Ramos (cell line): ENCODE measurements around the gene PRKD2.
"Not testable (repeated sequence)": the region's sequence is repeated elsewhere in the genome, so short reads cannot be mapped to it uniquely, and the experiment has no call there.

ENCODE experiments used
- in situ Hi-C: fragments of 300-500 bp; cut with MboI; formaldehyde crosslinking; loops from one replicate; pipeline ENCODE4 v1.14.3; 2022; ENCODE audit warnings: low sequenced_read_pairs; ENCODE audit not compliant: unreplicated experiment

The PRKD2 gene

GRCh38 chr19:46714444-46715106 lies 2.3 kb downstream of the PRKD2 start:
- in situ Hi-C loops = no loop called here

GRCh38 chr19:46713781-46714443 lies 3.0 kb downstream of the PRKD2 start:
- in situ Hi-C loops = no loop called here

- in situ Hi-C loops = not testable (repeated sequence)
Measured at GRCh38 chr19:46712768-46713338, 4.1 kb downstream of the PRKD2 start.

GRCh38 chr19:46710687-46711086 lies 6.2 kb downstream of the PRKD2 start:
- in situ Hi-C loops = no loop called here

- in situ Hi-C loops = no loop called here
Measured at GRCh38 chr19:46704379-46705076, 12.4 kb downstream of the PRKD2 start.

GRCh38 chr19:46700704-46701103 lies 16.2 kb downstream of the PRKD2 start:
- in situ Hi-C loops = no loop called here

- in situ Hi-C loops = no loop called here
Measured at GRCh38 chr19:46698395-46699321, 18.3 kb downstream of the PRKD2 start.

- in situ Hi-C loops = no loop called here
Measured at GRCh38 chr19:46697204-46697960, 19.5 kb downstream of the PRKD2 start.

GRCh38 chr19:46696866-46697203 lies 20.1 kb downstream of the PRKD2 start:
- in situ Hi-C loops = no loop called here

- in situ Hi-C loops = no loop called here
Measured at GRCh38 chr19:46696052-46696451, 20.9 kb downstream of the PRKD2 start.

- in situ Hi-C loops = no loop called here
Measured at GRCh38 chr19:46693760-46694159, 23.2 kb downstream of the PRKD2 start.

- in situ Hi-C loops = no loop called here
Measured at GRCh38 chr19:46692918-46693722, 23.8 kb downstream of the PRKD2 start.

GRCh38 chr19:46691948-46692347 lies 25.0 kb downstream of the PRKD2 start:
- in situ Hi-C loops = no loop called here

GRCh38 chr19:46691104-46691503 lies 25.8 kb downstream of the PRKD2 start:
- in situ Hi-C loops = no loop called here

GRCh38 chr19:46689358-46689757 lies 27.6 kb downstream of the PRKD2 start:
- in situ Hi-C loops = no loop called here

GRCh38 chr19:46687438-46688145 lies 29.3 kb downstream of the PRKD2 start:
- in situ Hi-C loops = no loop called here

GRCh38 chr19:46685189-46685588 lies 31.7 kb downstream of the PRKD2 start:
- in situ Hi-C loops = no loop called here

GRCh38 chr19:46678110-46678732 lies 38.7 kb downstream of the PRKD2 start:
- in situ Hi-C loops = no loop called here
